H1 (cell line): ENCODE results near the gene DRC7. TPM values are rescaled to one million over a fixed set of nuclear protein-coding genes. Genes with fewer than 3 reads are reported as not detected.

ENCODE experiments used
- CHD2 ChIP-seq: IDR thresholded peaks from 2 replicates; pipeline ENCODE4 v1.6.1; 2012; ENCODE audit warnings: low read length, improper control_type of control experiment
- CREB1 ChIP-seq: IDR thresholded peaks from 2 replicates; pipeline ENCODE4 v1.6.1; 2012; ENCODE audit warnings: inconsistent platforms
- GABPA ChIP-seq: IDR thresholded peaks from 2 replicates; pipeline ENCODE4 v1.6.1; 2011; ENCODE audit warnings: mild to moderate bottlenecking, low read length, moderate library complexity, borderline replicate concordance; ENCODE audit not compliant: insufficient read depth
- HDAC6 ChIP-seq: IDR thresholded peaks from one replicate; pipeline ENCODE4 v1.7.1; 2012; ENCODE audit warnings: low read depth, mild to moderate bottlenecking, inconsistent platforms, low read length, moderate library complexity
- JUND ChIP-seq: IDR thresholded peaks from 2 replicates; pipeline ENCODE4 v1.6.1; 2011; ENCODE audit warnings: mild to moderate bottlenecking, improper control_type of control experiment, low read length
- KDM4A ChIP-seq: IDR thresholded peaks from one replicate; pipeline ENCODE4 v1.7.1; 2012; ENCODE audit warnings: low read depth, mild to moderate bottlenecking, moderate library complexity, low read length, inconsistent platforms; ENCODE audit not compliant: severe bottlenecking
- POU5F1 ChIP-seq: IDR thresholded peaks from 2 replicates; pipeline ENCODE4 v1.6.1; 2011; ENCODE audit warnings: low read depth, mild to moderate bottlenecking, low read length, moderate library complexity
- SIRT6 ChIP-seq: IDR thresholded peaks from one replicate; pipeline ENCODE4 v1.7.1; 2012; ENCODE audit warnings: low read length, inconsistent platforms
- SP2 ChIP-seq: IDR thresholded peaks from 2 replicates; pipeline ENCODE4 v1.6.1; 2012; ENCODE audit warnings: mild to moderate bottlenecking, low read length, inconsistent platforms
- TBP ChIP-seq: IDR thresholded peaks from 2 replicates; pipeline ENCODE4 v1.6.1; 2011; ENCODE audit warnings: low read depth, low read length, improper control_type of control experiment
- polyA plus RNA-seq, 7 experiments: library from polyadenylated mRNA; depleted of rRNA in 3 of 7; stranded (reverse) in 5 of 7; unstranded in 2 of 7; fragments of >200 nt in 5 of 7; fragments of 200-250 nt in 2 of 7; gene quantifications; 1 replicate in 5 of 7; 2 replicates in 1 of 7; 4 replicates in 1 of 7; pipeline versions ENCODE4 v1.2.1 to v1.2.3, GENCODE V29; 2011 to 2013; ENCODE audit warnings: missing spikeins in 2 of 7, mixed read lengths in 2 of 7
- total RNA-seq: library from RNA; stranded (reverse); fragmentation: NEBNext Ultra II Directional; extraction: Animal tissue kit (Norgen Biotek cat#: 25700); gene quantifications from 2 replicates; pipeline ENCODE4 v1.2.1, GENCODE V29; 2021

Gene DRC7
- total and polyA plus RNA-seq, 2 of the 8 experiments (the other 6 are each of a cell fraction or from before 2014, with no cell fraction given), result 0.14 TPM; not detected in 1

- no peak for TF ChIP-seq SIRT6
- no peak for TF ChIP-seq SP2
- TF ChIP-seq CREB1, result no peak
- TF ChIP-seq POU5F1, result no peak
- no peak for TF ChIP-seq CHD2
- no peak for TF ChIP-seq KDM4A
- TF ChIP-seq JUND, result no peak
- TF ChIP-seq GABPA, result no peak
- no peak for TF ChIP-seq HDAC6
- TF ChIP-seq TBP, result no peak
These were observed 48.8 kb upstream of the DRC7 start (continued) for GRCh38 chr16:57645691-57646387.
